Measurements from ENCODE around the gene RGS3. TPM values are rescaled to one million over a fixed set of nuclear protein-coding genes. Genes with fewer than 3 reads are reported as not detected.

RGS3 gene
- total RNA-seq, 1 experiment from 2014 or later = 39.4 TPM

DNA sequence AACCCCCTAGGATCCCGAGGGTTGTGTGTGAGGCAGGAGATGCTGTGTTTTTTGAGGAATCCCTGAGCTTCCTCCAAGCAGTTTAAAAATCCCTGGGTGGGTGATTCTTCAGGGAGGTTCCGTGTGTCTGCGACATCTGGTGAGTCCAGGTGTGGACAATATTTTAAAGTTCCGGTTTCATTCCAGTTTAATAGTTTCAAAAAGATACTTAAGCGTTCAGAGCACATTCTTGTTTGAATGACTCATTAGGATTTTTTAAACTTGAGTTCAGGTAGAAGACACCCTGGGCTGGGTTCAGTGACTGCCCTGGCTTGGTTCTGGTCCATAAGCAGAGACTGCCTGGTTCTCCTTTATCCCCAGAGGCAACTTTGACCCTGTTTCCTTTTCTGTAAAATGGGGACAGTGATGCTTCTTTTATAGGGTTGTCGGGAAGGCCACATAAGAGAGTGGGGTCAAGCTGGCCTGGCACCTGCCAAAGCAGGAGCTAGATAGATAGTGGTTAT is 119.2 kb downstream of the RGS3 start:
- ChIA-PET CTCF (interaction anchor here (1.5 kb wide), 1 partner anchor 9 kb away, joined by 6 read pairs; no protein-coding TSS in a partner anchor), POLR2A (no interaction called here), RAD21 (ENCODE audit: low non-redundant PET in 1 of 2, low total read pairs in 2 of 2, uncharacterized antibody in 2 of 2, unreplicated experiment in 2 of 2) (interaction anchor here in 1 of 2 experiments (0.8 kb wide), 1 partner anchor 9 kb away, joined by 3 read pairs; no protein-coding TSS in a partner anchor)
- Histone ChIP-seq H3K4me3 (replicated peaks in 1 of 2; ENCODE audit: low read depth in 1 of 2, low read length in 2 of 2) (no peak overlapping the region), H3K36me3 (ENCODE audit: control insufficient read depth in 1 of 2, insufficient read depth in 2 of 2, low read length in 2 of 2) (peaks cover 6 to 14% of the 10 kb centered on the region in 2 experiments; a peak in 1 of 4 replicates), H3K27me3 (ENCODE audit: insufficient read depth, low read length) (no peaks in the 10 kb centered on the region), H2AFZ (ENCODE audit: low read depth, low read length, poor library complexity, severe bottlenecking) (no peak overlapping the region), H3K9me2 (ENCODE audit: insufficient read depth) (no peaks in the 10 kb centered on the region), H3K4me2 (ENCODE audit: low read length) (no peak overlapping the region), H3K9me3 (ENCODE audit: control insufficient read depth in 1 of 2, insufficient read depth in 1 of 2, low read depth in 1 of 2, low read length in 2 of 2) (no peaks in the 10 kb centered on the region), H4K20me1 (ENCODE audit: insufficient read depth) (no peaks in the 10 kb centered on the region), H3K4me1 (ENCODE audit: control insufficient read depth in 1 of 2, insufficient read depth in 2 of 2, low read length in 2 of 2) (peaks cover 39 to 49% of the 10 kb centered on the region in 2 experiments), H3K79me2 (ENCODE audit: insufficient read depth, low read length) (peaks cover 3% of the 10 kb centered on the region; the same call in 1 of the 2 replicates), H3K9ac (ENCODE audit: low read length) (no peak overlapping the region), H3K27ac (ENCODE audit: low read depth, low read length) (no peak overlapping the region)
- DNase-seq (ENCODE audit: low read depth, low spot score) (no peak), ATAC-seq (no peak)
- intact Hi-C loops (cut with micrococcal nuclease) = no loop called here
- no TSS peak for BruUV-seq (replicated peaks)
- no peak for TF ChIP-seq REST (IDR thresholded peaks at IDR 0.05; ENCODE audit: low read depth)
- TF ChIP-seq ELF1 (IDR thresholded peaks at IDR 0.05; ENCODE audit: borderline replicate concordance, low read depth) = no peak
- TF ChIP-seq TCF7L2 (IDR thresholded peaks at IDR 0.05; ENCODE audit: borderline replicate concordance, extremely low read depth, insufficient read depth, insufficient read length) = no peak
- TF ChIP-seq RAD21 (IDR thresholded peaks at IDR 0.05; ENCODE audit: low read depth) = no peak
- TF ChIP-seq JUND (IDR thresholded peaks at IDR 0.05) = no peak
- TF ChIP-seq, protein P1, sequence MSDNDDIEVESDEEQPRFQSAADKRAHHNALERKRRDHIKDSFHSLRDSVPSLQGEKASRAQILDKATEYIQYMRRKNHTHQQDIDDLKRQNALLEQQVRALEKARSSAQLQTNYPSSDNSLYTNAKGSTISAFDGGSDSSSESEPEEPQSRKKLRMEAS (IDR thresholded peaks at IDR 0.05) = no peak
- TF ChIP-seq POLR2A (IDR thresholded peaks at IDR 0.05; ENCODE audit: borderline replicate concordance, extremely low read depth, insufficient read depth, insufficient read length) = no peak
- no peak for TF ChIP-seq ATF3 (IDR thresholded peaks at IDR 0.05)
- TF ChIP-seq ZNF274 (IDR thresholded peaks at IDR 0.05; ENCODE audit: low read depth, low read length) = no peak
- no peak for TF ChIP-seq SP1 (IDR thresholded peaks at IDR 0.05; ENCODE audit: low read depth)
- TF ChIP-seq SIN3A (IDR thresholded peaks at IDR 0.05; ENCODE audit: low read depth) = no peak
- TF ChIP-seq CEBPB (IDR thresholded peaks at IDR 0.05; ENCODE audit: low read depth) = no peak
- no peak for TF ChIP-seq ZFX (IDR thresholded peaks at IDR 0.05)
- no peak for TF ChIP-seq CTCF (IDR thresholded peaks at IDR 0.05 in 2 of 3, conservative IDR thresholded peaks at IDR 0.05 in 1 of 3; ENCODE audit: borderline replicate concordance in 1 of 3, insufficient read depth in 1 of 3, low read depth in 2 of 3, low read length in 2 of 3)
- TF ChIP-seq FOSL1 (IDR thresholded peaks at IDR 0.05; ENCODE audit: low read depth) = no peak
